Activated CD8-positive, alpha-beta memory T cell treated with anti-CD3 and anti-CD28 coated beads for 1 hour (primary cell): ENCODE measurements around the gene LRRC1.

Source experiments
- DNase-seq, 2 donors: peaks; one replicate each; pipeline ENCODE4 v3.0.0-alpha.2; 2020; ENCODE audit warnings: low read depth in 1 of 2; ENCODE audit errors: extremely low read depth in 1 of 2

Gene LRRC1

GRCh38 chr6:53947780-53948179 is 153.0 kb downstream of the LRRC1 start:
- no peak for DNase-seq

DNA sequence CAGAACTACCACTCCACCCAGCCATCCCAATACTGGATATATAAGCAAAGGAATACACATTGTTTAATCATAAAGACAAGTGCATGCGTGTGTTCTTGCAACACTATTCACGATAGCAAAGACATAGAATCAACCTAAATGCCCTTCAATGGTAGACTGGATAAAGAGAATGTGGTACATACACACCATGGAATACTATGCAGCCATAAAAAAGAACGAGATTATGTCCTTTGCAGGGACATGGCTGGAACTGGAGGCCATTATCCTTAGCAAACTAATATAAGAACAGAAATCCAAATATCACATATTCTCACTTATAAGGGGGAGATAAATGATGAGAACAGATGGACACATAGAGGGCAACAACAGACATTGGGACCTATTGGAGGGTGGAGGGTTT is 156.6 kb downstream of the LRRC1 start:
- no peak for DNase-seq

DNA sequence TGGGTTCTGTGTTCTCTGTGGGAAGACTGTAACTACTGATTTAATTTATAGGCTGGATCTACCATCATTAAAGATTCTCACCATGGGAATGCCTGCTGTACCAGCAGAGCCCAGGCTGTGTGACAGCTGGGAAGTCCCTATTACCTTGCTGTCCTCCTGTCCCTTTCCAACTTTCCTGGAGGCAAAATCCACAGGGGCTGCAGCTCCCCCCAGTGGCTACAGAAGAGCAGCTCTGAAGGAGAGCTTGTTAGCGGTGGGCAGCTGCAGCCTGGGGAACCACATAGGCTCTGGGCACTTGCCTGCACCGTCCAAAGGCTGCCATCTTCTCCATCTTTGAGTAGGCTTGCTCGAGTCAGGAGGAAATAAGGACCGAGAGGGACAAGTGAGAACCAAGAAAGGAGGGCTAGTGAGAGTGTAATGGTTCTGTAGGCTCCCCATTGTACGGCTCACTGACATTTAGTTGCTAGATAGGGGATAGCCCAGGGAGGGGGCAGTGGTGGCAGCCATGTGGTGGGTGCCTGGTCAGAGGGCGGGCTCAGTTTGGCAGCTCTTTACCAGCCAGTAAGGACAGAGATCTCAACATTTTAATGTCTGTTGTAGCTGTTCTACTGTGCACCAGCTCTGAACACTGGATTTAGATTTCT is 161.4 kb downstream of the LRRC1 start:
- no peak for DNase-seq

DNA sequence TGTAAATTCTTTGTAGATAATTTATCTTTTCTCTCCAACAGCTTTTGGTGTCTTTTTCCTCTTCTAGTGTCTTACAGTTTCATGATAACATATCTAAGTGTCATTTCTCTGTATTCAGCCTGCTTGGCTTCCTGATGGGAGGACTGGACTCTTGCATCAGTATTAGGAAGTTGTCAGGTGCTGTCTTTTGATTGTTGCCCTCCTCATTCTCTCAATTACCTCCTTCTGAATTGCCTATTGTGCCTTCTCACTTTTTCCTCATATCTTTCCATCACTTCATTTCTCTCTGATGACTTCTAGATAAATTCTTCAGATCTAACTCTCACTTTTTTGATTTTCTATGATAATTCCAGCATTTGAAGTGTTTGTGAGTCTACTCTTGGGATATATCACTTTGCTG is 162.0 kb downstream of the LRRC1 start:
- DNase-seq, result no peak

GRCh38 chr6:53959717-53960116 is 164.9 kb downstream of the LRRC1 start:
- no peak for DNase-seq

DNA sequence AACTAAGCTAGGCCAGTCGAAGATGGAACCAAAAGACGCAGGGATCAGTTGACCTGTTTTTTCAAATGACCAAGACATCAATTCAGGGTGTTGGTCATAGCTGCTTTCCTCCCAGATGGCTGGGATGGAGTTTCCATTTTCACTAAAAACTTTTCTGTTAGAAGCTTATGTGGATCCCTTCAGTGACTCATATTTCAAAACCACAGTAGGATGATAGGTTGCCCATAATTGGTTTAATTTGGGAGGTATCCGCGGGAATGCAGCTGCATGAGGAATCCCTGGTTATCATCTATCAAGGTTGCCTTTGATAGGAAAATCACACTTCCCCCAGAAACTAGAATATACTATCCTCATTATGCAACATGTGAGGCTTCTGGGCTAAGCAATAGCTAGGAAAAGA is 165.5 kb downstream of the LRRC1 start:
- no peak for DNase-seq

DNA sequence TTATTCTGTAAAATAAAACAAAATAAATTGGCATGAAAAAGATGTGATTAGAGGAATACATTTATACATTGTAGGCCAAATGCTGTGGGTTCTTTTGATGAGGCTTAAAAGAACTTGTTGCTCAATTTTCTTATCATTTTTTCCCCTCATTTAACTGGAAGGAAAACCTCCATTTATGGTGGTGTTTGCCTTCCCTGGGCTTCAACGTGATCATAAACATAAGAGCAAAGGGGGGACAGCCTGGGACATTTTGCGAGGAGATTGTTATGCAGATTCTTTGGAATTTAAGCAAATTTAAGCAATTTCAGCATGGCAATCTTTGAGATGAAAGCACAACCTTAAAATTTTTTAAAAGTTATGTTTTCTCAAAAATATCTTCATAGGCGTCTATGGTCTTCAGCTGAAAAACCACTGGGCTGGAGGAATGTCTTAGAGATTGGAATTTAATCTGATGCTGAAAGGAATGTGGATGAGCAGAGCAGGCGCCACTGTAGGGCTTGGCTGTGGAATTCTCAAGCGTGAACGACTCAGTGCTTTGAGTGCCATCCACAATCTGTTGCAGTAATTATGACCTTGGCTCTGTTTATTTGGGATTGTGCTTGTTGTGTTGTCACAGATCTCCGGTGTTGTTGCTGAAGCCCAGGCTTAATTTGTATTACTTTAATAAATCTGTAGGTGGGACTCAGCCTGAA is 167.0 kb downstream of the LRRC1 start:
- no peak for DNase-seq

DNA sequence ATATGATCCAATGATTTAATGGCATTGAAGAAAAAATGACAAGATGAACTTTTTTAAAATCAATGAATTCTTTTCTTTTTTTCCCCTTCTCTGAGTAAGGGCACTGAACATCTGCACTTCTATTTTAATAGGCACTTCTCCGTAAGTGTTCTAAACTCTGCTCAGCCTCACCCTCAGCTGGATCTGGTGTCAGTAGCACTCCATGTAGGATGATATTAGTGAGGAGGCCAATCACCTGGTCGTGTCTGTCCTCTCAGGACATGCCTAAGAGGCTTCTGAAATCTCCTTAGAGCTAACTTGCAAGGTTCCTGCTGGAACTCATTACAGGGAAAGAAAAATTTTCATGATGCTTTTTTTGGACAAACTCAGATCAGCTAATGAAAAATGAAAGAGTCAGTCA is 167.8 kb downstream of the LRRC1 start:
- DNase-seq, result no peak

GRCh38 chr6:53967415-53967814 is 172.6 kb downstream of the LRRC1 start:
- DNase-seq, result no peak
